H9 (cell line): ENCODE results near the gene PTGER2. TPM values are rescaled to one million over a fixed set of nuclear protein-coding genes. Genes with fewer than 3 reads are reported as not detected.

Experiments used
- DNase-seq: peaks from one replicate; pipeline ENCODE4 v3.0.0-alpha.2; 2017
- H2AFZ ChIP-seq: one replicate; pipeline ENCODE4 v1.6.1; 2013; ENCODE audit warnings: mild to moderate bottlenecking, low read length, control low read depth, moderate library complexity
- H2AK5ac ChIP-seq: 2 replicates; pipeline ENCODE4 v1.6.1; 2013; ENCODE audit warnings: low read length, control low read depth, mixed read lengths; ENCODE audit not compliant: insufficient read length
- H2BK120ac ChIP-seq: one replicate; pipeline ENCODE4 v1.6.1; 2013; ENCODE audit warnings: low read depth, mild to moderate bottlenecking, low read length, control low read depth, inconsistent platforms; ENCODE audit not compliant: poor library complexity, severe bottlenecking
- H2BK12ac ChIP-seq: 2 replicates; pipeline ENCODE4 v1.6.1; 2013; ENCODE audit warnings: low read length, control low read depth, mixed read lengths, low read depth; ENCODE audit not compliant: insufficient read length
- H2BK15ac ChIP-seq: 2 replicates; pipeline ENCODE4 v1.6.1; 2013; ENCODE audit warnings: low read depth, low read length, control low read depth
- H2BK20ac ChIP-seq: one replicate; pipeline ENCODE4 v1.6.1; 2013; ENCODE audit warnings: low read depth, mild to moderate bottlenecking, low read length, control low read depth, inconsistent platforms; ENCODE audit not compliant: poor library complexity, severe bottlenecking
- H2BK5ac ChIP-seq: 2 replicates; pipeline ENCODE4 v1.6.1; 2013; ENCODE audit warnings: low read length, control low read depth, mixed read lengths; ENCODE audit not compliant: insufficient read length
- H3K14ac ChIP-seq: 2 replicates; pipeline ENCODE4 v1.6.1; 2013; ENCODE audit warnings: low read length, control low read depth; ENCODE audit not compliant: insufficient read depth
- H3K18ac ChIP-seq: 2 replicates; pipeline ENCODE4 v1.6.1; 2013; ENCODE audit warnings: low read depth, mild to moderate bottlenecking, mixed read lengths, low read length, control low read depth; ENCODE audit not compliant: insufficient read length
- H3K23ac ChIP-seq: 2 replicates; pipeline ENCODE4 v1.6.1; 2013; ENCODE audit warnings: low read length, control low read depth, mixed read lengths, low read depth; ENCODE audit not compliant: insufficient read length
- H3K23me2 ChIP-seq: 2 replicates; pipeline ENCODE4 v1.6.1; 2013; ENCODE audit warnings: low read depth, mild to moderate bottlenecking, mixed read lengths, low read length, control low read depth; ENCODE audit not compliant: insufficient read length, poor library complexity, severe bottlenecking
- H3K27ac ChIP-seq: 2 replicates; pipeline ENCODE4 v1.5.1; 2013; ENCODE audit warnings: low read length, control low read depth, mixed read lengths, low read depth; ENCODE audit not compliant: insufficient read length
- H3K27me3 ChIP-seq: 2 replicates; pipeline ENCODE4 v1.6.1; 2013; ENCODE audit warnings: low read length, control low read depth, inconsistent platforms; ENCODE audit not compliant: insufficient read depth
- H3K4ac ChIP-seq: 2 replicates; pipeline ENCODE4 v1.6.1; 2013; ENCODE audit warnings: low read depth, mild to moderate bottlenecking, control low read depth, inconsistent platforms, low read length, moderate library complexity
- H3K4me1 ChIP-seq: 2 replicates; pipeline ENCODE4 v1.6.1; 2013; ENCODE audit warnings: low read length, control low read depth, inconsistent platforms; ENCODE audit not compliant: insufficient read depth
- H3K4me2 ChIP-seq: 2 replicates; pipeline ENCODE4 v1.6.1; 2013; ENCODE audit warnings: low read length, control low read depth, mixed read lengths; ENCODE audit not compliant: insufficient read length, insufficient read depth
- H3K56ac ChIP-seq: 2 replicates; pipeline ENCODE4 v1.6.1; 2013; ENCODE audit warnings: low read depth, mild to moderate bottlenecking, mixed read lengths, low read length, control low read depth; ENCODE audit not compliant: insufficient read length
- H3K79me1 ChIP-seq: 2 replicates; pipeline ENCODE4 v1.6.1; 2013; ENCODE audit warnings: low read depth, mild to moderate bottlenecking, moderate library complexity, low read length, control low read depth, inconsistent platforms; ENCODE audit not compliant: insufficient read depth, poor library complexity, severe bottlenecking
- H3K79me2 ChIP-seq: 2 replicates; pipeline ENCODE4 v1.6.1; 2013; ENCODE audit warnings: low read length, control low read depth, inconsistent platforms; ENCODE audit not compliant: insufficient read depth
- H3K9ac ChIP-seq: 2 replicates; pipeline ENCODE4 v1.6.1; 2013; ENCODE audit warnings: low read length, control low read depth, mixed read lengths; ENCODE audit not compliant: insufficient read length; ENCODE audit errors: extremely low read depth
- H3K9me3 ChIP-seq: one replicate; pipeline ENCODE4 v1.6.1; 2013; ENCODE audit warnings: low read depth, low read length, inconsistent platforms; ENCODE audit not compliant: control insufficient read depth
- H3T11ph ChIP-seq: one replicate; pipeline ENCODE4 v1.6.1; 2013; ENCODE audit warnings: mild to moderate bottlenecking, low read length, control low read depth, inconsistent platforms
- H4K20me1 ChIP-seq: one replicate; pipeline ENCODE4 v1.6.1; 2013; ENCODE audit not compliant: control insufficient read depth, insufficient read length, insufficient read depth
- H4K5ac ChIP-seq: 2 replicates; pipeline ENCODE4 v1.6.1; 2013; ENCODE audit warnings: low read depth, mild to moderate bottlenecking, mixed read lengths, low read length, control low read depth; ENCODE audit not compliant: insufficient read length
- H4K8ac ChIP-seq: replicated peaks from 2 replicates; pipeline ENCODE4 v1.6.1; 2013; ENCODE audit warnings: low read length, control low read depth, mixed read lengths, low read depth; ENCODE audit not compliant: insufficient read length
- H4K91ac ChIP-seq: 2 replicates; pipeline ENCODE4 v1.6.1; 2013; ENCODE audit warnings: low read depth, mild to moderate bottlenecking, moderate library complexity, mixed read lengths, low read length, control low read depth; ENCODE audit not compliant: insufficient read length
- H3K27ac Mint-ChIP-seq, 3 experiments: 2 replicates in 2 of 3; 3 replicates in 1 of 3; pipeline ENCODE4 v1.8.0; 2020 to 2021; ENCODE audit warnings: mixed read lengths in 3 of 3, mild to moderate bottlenecking in 1 of 3, moderate library complexity in 1 of 3
- H3K27me3 Mint-ChIP-seq: 2 replicates; pipeline ENCODE4 v1.8.0; 2021; ENCODE audit warnings: low read depth, mild to moderate bottlenecking, moderate library complexity, mixed read lengths
- H3K36me3 Mint-ChIP-seq, 3 experiments: 2 replicates in 2 of 3; 3 replicates in 1 of 3; pipeline ENCODE4 v1.8.0; 2020 to 2021; ENCODE audit warnings: low read depth in 3 of 3, mixed read lengths in 3 of 3; ENCODE audit not compliant: insufficient read depth in 1 of 3
- H3K4me1 Mint-ChIP-seq, 2 experiments: 2 replicates each; pipeline ENCODE4 v1.8.0; 2020; ENCODE audit warnings: mixed read lengths in 2 of 2
- H3K4me3 Mint-ChIP-seq, 2 experiments: 2 replicates in 1 of 2; 3 replicates in 1 of 2; pipeline ENCODE4 v1.8.0; 2020 to 2021; ENCODE audit warnings: mild to moderate bottlenecking in 2 of 2, mixed read lengths in 2 of 2, moderate library complexity in 1 of 2
- H3K9me3 Mint-ChIP-seq, 2 experiments: 2 replicates in 1 of 2; 3 replicates in 1 of 2; pipeline ENCODE4 v1.8.0; 2020; ENCODE audit warnings: mild to moderate bottlenecking in 2 of 2, mixed read lengths in 2 of 2, moderate library complexity in 1 of 2
- WGBS: extraction: QIAGEN DNeasy Blood & Tissue Kit; methylation state at CpG from one replicate; pipeline ENCODE4 v1.1.7; 2013; ENCODE audit warnings: missing lambda C conversion rate, low lambda C conversion rate, mixed read lengths; ENCODE audit not compliant: insufficient read length; ENCODE audit errors: extremely low coverage; 5-methylcytosine and 5-hydroxymethylcytosine counted together
- total RNA-seq: library from RNA; stranded (reverse); gene quantifications from 2 replicates; pipeline ENCODE4 v1.2.1, GENCODE V29; 2021
- TF ChIP-seq, protein P1 (sequence below): fragments of 200-600 bp; sonication (generic); conservative IDR thresholded peaks from 3 replicates; pipeline ENCODE4 v1.8.0; 2021; ENCODE audit warnings: antibody characterized with exemption, mild to moderate bottlenecking

The PTGER2 gene
- total RNA-seq, 1 experiment from 2014 or later: 1.0 TPM

DNA sequence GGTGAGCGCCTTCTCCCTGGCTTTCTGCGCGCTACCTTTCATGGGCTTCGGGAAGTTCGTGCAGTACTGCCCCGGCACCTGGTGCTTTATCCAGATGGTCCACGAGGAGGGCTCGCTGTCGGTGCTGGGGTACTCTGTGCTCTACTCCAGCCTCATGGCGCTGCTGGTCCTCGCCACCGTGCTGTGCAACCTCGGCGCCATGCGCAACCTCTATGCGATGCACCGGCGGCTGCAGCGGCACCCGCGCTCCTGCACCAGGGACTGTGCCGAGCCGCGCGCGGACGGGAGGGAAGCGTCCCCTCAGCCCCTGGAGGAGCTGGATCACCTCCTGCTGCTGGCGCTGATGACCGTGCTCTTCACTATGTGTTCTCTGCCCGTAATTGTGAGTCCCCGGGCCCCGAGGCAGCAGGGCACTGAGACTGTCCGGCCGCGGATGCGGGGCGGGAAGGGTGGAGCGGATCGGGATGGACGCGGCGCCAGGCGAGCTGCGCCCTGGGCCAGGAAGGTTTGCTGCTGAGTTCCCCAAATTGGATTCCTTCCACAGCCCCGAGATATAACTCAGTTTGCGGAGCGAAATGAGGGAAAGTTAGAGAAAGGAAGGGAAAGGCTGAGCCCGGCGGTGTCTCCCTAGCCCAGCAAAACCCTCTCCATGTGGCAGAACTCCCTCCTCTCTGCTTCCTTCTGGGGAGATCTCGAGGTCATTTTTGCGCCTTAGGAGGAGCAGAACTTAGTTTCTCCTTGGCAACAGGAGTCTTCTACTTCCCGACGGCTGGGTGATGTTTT lies 45.6 kb upstream of the PTGER2 start:
- peak overlapping the region; percentile 65 for H3K4me2 ChIP-seq
- no peaks in the 10 kb centered on the region for H3K79me1 ChIP-seq
- H3K14ac ChIP-seq: no peak overlapping the region
- no peak overlapping the region for H2BK12ac ChIP-seq
- H3K56ac ChIP-seq: no peak overlapping the region
- no peak overlapping the region for H4K5ac ChIP-seq
- H3K4me1 Mint-ChIP-seq: peaks cover 21 to 25% of the 10 kb centered on the region in 2 experiments
- peaks cover 0 to 3% (median 0%) of the 10 kb centered on the region in 3 experiments; a peak in 2 of 7 replicates for H3K36me3 Mint-ChIP-seq
- no peak overlapping the region for H3K4ac ChIP-seq
- H3K18ac ChIP-seq: no peak overlapping the region
- peak; percentile 51 for DNase-seq
- H3K27ac Mint-ChIP-seq: no peak overlapping the region; a peak in 1 of 7 replicates
- peaks cover 16% of the 10 kb centered on the region for H3K23me2 ChIP-seq
- H4K91ac ChIP-seq: no peak overlapping the region
- no peaks in the 10 kb centered on the region for H4K20me1 ChIP-seq
- no peak overlapping the region for H2AK5ac ChIP-seq
- H3T11ph ChIP-seq: no peak overlapping the region
- H3K27me3 Mint-ChIP-seq: peaks cover 77% of the 10 kb centered on the region
- H2BK20ac ChIP-seq: no peak overlapping the region
- H2BK120ac ChIP-seq: no peak overlapping the region
- no peak overlapping the region for H3K23ac ChIP-seq
- H3K4me1 ChIP-seq: peaks cover 2% of the 10 kb centered on the region; the same call in 1 of the 2 replicates
- H4K8ac ChIP-seq: no peak overlapping the region
- no peak overlapping the region for H2BK5ac ChIP-seq
- H2BK15ac ChIP-seq: no peak overlapping the region
- no CpG with 5 or more reads among the region's 54 CpGs for WGBS
- H3K4me3 Mint-ChIP-seq: peak overlapping the region; percentile 73 to 90
- H3K9me3 ChIP-seq: no peaks in the 10 kb centered on the region
- H3K27ac ChIP-seq: no peak overlapping the region
- no peak overlapping the region for H3K9ac ChIP-seq
- H2AFZ ChIP-seq: peak overlapping the region; percentile 24
- H3K9me3 Mint-ChIP-seq: peaks cover 0 to 3% of the 10 kb centered on the region in 2 experiments; a peak in 2 of 5 replicates
- no peaks in the 10 kb centered on the region for H3K79me2 ChIP-seq
- TF ChIP-seq, protein P1, sequence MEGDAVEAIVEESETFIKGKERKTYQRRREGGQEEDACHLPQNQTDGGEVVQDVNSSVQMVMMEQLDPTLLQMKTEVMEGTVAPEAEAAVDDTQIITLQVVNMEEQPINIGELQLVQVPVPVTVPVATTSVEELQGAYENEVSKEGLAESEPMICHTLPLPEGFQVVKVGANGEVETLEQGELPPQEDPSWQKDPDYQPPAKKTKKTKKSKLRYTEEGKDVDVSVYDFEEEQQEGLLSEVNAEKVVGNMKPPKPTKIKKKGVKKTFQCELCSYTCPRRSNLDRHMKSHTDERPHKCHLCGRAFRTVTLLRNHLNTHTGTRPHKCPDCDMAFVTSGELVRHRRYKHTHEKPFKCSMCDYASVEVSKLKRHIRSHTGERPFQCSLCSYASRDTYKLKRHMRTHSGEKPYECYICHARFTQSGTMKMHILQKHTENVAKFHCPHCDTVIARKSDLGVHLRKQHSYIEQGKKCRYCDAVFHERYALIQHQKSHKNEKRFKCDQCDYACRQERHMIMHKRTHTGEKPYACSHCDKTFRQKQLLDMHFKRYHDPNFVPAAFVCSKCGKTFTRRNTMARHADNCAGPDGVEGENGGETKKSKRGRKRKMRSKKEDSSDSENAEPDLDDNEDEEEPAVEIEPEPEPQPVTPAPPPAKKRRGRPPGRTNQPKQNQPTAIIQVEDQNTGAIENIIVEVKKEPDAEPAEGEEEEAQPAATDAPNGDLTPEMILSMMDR: no peak
- peaks cover 39% of the 10 kb centered on the region for H3K27me3 ChIP-seq
